AG04449 (cell line): ENCODE results near the gene BMPR1B.

Experiments
- CTCF ChIA-PET: fragments of 350-600 bp; formaldehyde crosslinking; extraction: SDS; loops from one replicate; lab custom pipeline; 2021; ENCODE audit warnings: antibody characterized with exemption; lab: Yijun Ruan, JAX
- POLR2A ChIA-PET: fragments of 400-600, 350-600 bp; formaldehyde crosslinking; extraction: SDS; loops from one replicate; lab custom pipeline; 2020; ENCODE audit warnings: antibody characterized with exemption, inconsistent platforms; lab: Yijun Ruan, JAX
- DNase-seq: peaks from one replicate; pipeline ENCODE4 v3.0.0-alpha.2; 2010; ENCODE audit warnings: low read depth, low spot score
- H3K4me3 ChIP-seq: 2 replicates; pipeline ENCODE4 v1.5.1; 2011; ENCODE audit warnings: low read depth, mild to moderate bottlenecking, control low read depth, low read length
- CTCF ChIP-seq: IDR thresholded peaks from one replicate; pipeline ENCODE4 v1.5.1; 2011; ENCODE audit warnings: mild to moderate bottlenecking, moderate library complexity, low read length, control low read depth, inconsistent platforms; ENCODE audit not compliant: insufficient read depth; ENCODE audit errors: missing control alignments

BMPR1B gene

GRCh38 chr4:94739741-94740140, 18.0 kb upstream of the BMPR1B start:
- DNase-seq: no peak
- H3K4me3 ChIP-seq: no peak overlapping the region
- POLR2A ChIA-PET: no interaction called here
- TF ChIP-seq CTCF: no peak
- CTCF ChIA-PET: no interaction called here

DNA sequence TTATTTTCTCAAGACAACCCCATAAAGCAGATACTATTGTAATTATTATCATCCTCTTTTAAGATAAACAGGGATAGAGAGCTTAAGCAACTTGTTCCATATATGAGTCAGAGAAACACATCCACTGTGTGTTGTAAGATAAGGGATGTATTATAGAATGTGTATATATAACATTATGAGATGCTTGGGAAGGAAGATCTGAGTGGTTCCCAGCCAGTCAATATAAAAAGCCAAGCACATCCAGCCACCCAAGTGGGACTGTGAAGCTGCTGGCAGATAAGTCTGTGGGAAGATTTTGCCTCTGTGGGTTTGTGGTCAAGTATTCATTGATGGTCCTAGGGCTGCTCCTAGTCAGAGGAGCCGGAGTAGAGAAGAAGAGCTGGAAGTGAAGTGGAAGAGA, 16.5 kb upstream of the BMPR1B start:
- ChIA-PET CTCF (interaction anchor here (1.7 to 2.3 kb wide), 4 partner anchors 9 to 383 kb away, joined by 6 to 8 read pairs (median 7); no protein-coding TSS in a partner anchor), POLR2A (no interaction called here)
- TF ChIP-seq CTCF: no peak
- no peak overlapping the region for H3K4me3 ChIP-seq
- DNase-seq: no peak

DNA sequence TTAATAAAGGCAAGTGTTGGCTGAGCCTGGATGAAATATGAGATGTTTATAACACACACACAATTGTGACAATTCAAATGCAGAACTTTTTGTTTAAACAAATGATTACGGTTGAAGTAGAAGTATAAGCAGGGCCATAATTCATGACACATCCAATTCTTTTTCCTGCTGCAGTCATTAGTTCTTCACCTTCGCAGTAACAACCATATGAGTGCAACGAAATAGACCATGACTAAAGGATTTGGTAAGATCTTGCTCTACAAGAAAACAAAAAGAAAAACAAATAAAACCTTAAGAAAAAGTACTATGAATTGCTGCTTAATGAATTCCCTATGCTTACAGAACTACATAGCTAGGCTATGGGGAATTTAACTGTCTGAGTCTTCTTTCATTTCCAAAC, 13.9 kb upstream of the BMPR1B start:
- POLR2A ChIA-PET: no interaction called here
- TF ChIP-seq CTCF: no peak
- no peak for DNase-seq
- H3K4me3 ChIP-seq: no peak overlapping the region
- CTCF ChIA-PET: no interaction called here

DNA sequence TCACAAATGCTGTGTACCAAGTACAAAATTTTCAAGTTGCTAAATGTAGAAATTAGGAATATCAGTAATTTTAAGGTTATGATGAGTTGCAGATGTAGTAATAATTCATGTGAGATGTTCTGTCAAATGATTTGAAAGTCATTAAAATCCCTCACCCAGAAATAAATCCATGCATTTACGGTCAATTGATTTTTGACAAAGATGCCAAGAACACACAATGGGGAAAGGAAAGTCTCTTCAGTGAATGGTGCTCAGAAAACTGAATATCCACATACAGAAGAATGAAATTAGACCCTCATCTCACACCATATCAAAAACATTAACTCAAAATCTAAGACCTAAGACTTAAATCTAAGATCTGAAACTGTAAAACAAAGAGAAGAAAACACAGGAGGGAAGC, 12.9 kb upstream of the BMPR1B start:
- ChIA-PET POLR2A (no interaction called here), CTCF (no interaction called here)
- DNase-seq: no peak
- no peak for TF ChIP-seq CTCF
- no peak overlapping the region for H3K4me3 ChIP-seq

DNA sequence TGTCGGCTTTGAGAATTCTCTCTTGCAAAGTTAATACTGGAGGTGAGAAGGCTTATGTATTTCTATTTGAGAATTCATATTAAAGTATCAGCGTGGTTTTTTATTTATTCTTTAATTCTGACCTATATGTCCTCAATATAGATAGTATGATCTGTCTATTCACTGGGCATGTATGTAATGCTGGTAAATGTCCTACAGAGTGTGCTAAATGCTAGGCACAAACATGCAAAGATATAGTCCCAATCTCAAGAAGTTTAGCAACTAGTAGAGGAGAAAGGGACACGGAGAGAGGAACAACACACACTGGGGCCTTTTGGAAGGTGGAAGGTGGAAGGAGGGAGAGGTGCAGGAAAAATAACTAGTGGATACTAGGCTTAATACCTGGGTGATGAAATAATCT, 11.0 kb upstream of the BMPR1B start:
- no peak for TF ChIP-seq CTCF
- H3K4me3 ChIP-seq: no peak overlapping the region
- ChIA-PET POLR2A (no interaction called here), CTCF (no interaction called here)
- no peak for DNase-seq

- H3K4me3 ChIP-seq: peak overlapping the region; percentile 55
- POLR2A ChIA-PET: no interaction called here
- DNase-seq: no peak
- CTCF ChIA-PET: interaction anchor here (0.7 kb wide), 1 partner anchor 337 kb away, joined by 3 read pairs; no protein-coding TSS in a partner anchor
- TF ChIP-seq CTCF: no peak
These were observed 465 bp downstream of the BMPR1B start for GRCh38 chr4:94758141-94758699.
